GM18520 (cell line): ENCODE results near the gene METTL21C.

Experiments
- ATAC-seq: cut with Tn5 transposase; IDR thresholded peaks from one replicate; pipeline ENCODE4 v1.9.1; 2021; ENCODE audit not compliant: unreplicated experiment

Gene METTL21C

DNA sequence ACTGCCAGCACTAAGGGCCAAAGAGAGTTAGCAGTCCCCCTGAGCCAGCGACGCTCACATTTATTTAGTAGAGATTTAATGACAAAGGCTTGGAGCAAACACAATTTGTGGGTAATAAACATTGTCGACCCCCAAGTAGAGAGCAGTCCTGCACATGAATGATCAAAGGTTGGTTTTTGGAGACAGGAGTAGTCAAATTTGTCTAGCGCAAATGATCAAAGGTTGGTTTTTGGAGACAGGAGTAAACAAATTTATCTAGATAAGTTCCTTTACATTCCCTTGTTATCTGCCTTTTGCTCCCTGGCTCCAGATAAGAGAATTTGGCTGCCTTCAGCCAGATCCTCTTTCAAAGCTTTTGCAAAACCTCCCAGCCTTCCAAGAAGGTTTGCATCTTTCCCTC is 26.9 kb downstream of the METTL21C start:
- no peak for ATAC-seq

- ATAC-seq, result no peak
Observed at GRCh38 chr13:102667023-102667422, 27.8 kb downstream of the METTL21C start.

GRCh38 chr13:102659168-102659713 is 35.6 kb downstream of the METTL21C start:
- ATAC-seq, result no peak

DNA sequence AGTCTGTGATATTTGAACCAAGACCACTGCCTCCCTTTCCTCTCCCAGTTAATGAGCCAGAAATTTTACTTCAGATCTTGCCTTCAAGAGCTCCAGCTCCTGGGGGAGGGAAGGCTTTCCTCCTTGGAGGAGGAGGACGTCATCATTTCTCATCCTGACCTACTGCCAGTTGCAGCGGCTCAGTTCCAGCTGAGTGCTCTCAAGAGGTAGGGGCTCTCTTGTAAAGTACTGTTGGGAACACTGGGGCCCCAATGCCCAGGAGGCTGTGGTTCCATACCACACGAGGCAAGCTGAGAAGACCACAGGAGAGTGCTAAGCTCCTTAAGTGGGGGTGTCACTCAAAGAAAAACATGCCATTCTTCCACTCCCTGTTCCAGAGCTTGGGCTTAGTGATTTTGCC is 36.2 kb downstream of the METTL21C start:
- ATAC-seq, result no peak

- no peak for ATAC-seq
Observed at GRCh38 chr13:102657630-102658029, 37.2 kb downstream of the METTL21C start.

DNA sequence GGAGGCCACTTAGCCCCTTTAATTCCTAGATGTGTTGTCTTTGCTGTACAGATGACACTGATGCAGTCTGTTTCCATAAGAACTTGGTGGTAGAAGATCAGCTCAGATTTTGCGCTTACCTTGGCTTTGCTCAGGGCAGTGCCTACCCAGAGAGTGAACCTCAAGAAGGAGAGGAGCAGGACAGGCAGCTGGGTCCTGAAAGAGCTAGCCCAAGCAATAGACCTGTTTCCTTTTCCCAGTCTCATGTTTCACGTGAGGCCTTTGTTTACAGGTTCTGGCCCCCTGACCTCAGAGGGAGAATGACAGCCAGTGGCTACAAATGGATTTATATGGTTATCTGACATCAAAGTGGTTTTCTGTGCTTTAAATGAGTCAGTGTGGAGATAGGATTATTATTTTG is 40.1 kb downstream of the METTL21C start:
- no peak for ATAC-seq

DNA sequence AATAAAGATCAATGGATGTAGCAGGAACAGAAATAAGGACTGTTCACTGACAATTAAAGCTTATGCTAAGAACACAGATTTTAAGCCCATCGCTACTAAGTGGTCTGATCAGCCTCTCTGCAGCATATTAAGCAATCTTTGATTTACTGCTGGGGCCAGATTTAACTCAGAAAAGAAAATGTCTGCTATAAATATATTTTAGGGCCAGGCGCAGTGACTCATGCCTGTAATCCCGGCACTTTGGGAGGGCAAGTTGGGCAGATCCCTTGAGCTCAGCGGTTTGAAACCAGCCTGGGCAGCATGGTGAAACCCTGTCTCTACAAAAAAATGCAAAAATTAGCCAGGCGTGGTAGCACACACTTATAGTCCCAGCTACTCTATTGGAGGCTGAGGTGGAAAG is 43.0 kb downstream of the METTL21C start:
- no peak for ATAC-seq

- ATAC-seq, result no peak
Observed at GRCh38 chr13:102651392-102651791, 43.5 kb downstream of the METTL21C start.

- no peak for ATAC-seq
Observed at GRCh38 chr13:102650444-102650843, 44.4 kb downstream of the METTL21C start.

- ATAC-seq, result no peak
Observed at GRCh38 chr13:102648046-102648445, 46.8 kb downstream of the METTL21C start.

GRCh38 chr13:102645701-102646100 is 49.1 kb downstream of the METTL21C start:
- no peak for ATAC-seq

DNA sequence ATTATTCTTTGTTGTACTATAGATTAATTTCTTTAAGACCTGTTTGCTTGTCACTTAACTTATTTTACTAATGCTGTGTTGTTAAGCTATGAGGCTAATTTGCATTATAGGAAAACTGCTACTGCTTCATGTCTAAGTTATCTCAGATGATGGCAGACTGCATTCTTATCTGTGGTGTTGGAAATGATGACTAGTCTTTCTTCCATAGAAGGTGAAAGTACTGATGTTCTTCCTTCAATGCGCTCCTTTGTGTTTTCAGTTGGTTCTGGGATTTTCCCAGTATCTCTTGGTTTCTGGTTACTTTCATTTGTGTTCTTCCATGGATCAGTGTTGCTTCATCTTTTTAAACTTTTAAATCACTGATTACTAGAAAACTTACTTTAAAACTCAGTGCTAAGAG is 51.2 kb downstream of the METTL21C start:
- no peak for ATAC-seq

DNA sequence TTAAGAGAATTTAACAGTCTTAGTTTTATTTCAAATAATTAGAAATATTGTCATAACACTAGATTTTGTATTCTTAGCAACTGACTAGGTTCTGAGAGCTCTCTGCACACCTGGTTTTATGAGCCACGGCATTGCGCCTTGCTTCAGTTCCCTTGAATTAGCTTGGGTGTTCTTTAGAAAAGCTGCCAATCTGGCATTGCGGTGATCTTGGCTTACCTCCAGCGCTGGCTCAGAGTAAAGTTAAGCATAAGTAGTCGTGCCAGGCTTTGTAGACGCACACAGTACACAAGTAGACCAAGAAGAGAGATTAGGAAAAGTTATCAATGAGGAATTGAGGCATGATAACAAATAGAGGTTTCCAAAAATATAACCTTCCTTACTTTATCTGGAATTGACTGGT is 52.4 kb downstream of the METTL21C start:
- no peak for ATAC-seq

DNA sequence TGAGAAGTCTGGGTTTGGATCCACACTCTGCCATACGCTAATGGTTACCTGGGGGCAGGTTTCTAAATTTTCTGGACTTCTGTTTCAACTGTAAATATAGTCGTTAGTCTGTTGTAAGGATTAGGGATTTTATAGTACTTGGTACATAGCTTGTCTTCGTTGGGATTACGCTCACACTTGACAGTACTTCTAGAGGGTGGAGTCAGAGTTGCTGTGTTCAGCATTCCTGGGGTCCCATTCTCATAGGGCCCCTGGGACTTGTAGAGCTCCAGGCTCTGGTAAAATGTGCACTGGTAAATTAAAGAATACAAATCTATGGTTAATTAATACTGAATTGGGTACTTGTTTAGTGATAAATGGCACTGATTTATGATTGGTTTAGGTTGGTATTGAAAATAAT is 52.8 kb downstream of the METTL21C start:
- ATAC-seq, result no peak

- no peak for ATAC-seq
Observed at GRCh38 chr13:102638741-102639140, 56.1 kb downstream of the METTL21C start.
